Measurements from ENCODE around the gene DPP7. TPM values are rescaled to one million over a fixed set of nuclear protein-coding genes. Genes with fewer than 3 reads are reported as not detected.
A peak's percentile ranks its signal among the peaks of the same experiment; 100 is the strongest.

DPP7 gene
- total RNA-seq (2014; rRNA removed; shearing (Covaris generic)), result 30.8 and 37.5 TPM in 2 replicates

DNA sequence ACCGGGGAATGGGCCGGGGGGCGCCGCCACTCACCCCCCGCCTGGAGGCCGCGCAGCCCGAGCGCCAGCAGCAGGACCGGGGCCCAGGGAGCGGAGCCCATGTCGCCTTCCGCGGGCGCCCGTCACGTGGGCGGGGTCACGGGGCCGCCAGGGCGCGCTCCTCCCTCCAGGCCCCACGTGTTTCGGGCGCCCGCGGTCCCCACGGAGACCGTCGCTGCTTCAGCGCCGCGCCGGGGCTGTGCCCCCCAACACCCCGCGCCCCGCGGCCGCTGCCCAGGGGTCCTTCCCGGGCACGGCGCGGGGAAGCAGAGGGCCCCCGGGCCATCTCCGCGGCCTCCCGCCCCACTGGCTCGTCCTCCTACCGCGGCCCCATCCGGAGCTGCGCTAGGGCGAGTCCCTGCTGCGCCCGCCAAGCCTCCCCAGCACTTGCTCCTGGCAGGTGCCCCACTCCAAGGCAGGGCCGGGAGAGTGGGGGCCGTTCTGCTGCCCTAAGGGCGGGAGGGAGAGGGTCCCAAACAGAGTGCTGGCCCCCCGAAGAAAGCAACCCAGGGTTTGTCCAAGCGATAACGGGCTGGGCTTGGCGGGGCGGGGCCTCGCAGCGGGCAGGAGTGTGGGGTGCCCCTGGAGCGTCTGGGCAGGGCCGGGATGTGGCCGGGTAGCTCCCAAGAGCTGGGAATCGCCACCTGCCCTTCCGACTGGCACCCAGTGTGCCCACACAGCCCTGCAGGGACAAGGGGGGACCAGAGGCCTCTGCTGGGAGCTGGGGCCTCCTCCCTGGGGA, at the start of gene DPP7:
Gene DPP7 (minus strand): TSS at position 121 of the 781 bp plus-strand sequence. CDS start 20 bp downstream, at position 101.
- DNase-seq (ENCODE audit: low read depth), result peak; percentile 51

- no peak for DNase-seq (ENCODE audit: low read depth)
These were observed 49.3 kb upstream of the DPP7 start for GRCh38 chr9:137163805-137164204.

DNA sequence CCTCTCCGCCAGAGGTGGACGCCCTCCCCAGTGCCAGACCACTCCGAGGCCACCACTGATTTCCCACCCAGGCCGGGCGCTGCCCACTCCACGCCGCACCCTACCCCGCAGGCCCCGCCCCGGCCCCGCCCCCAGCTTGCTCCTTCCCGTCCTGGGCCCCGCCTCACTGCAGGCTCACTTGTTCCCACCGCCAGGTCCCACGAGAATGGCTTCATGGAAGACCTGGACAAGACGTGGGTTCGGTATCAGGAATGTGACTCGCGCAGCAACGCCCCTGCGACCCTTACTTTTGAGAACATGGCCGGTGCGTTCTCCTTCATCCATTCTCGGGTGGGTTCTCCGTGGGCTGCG, 48.8 kb upstream of the DPP7 start:
- peak; percentile 31 for DNase-seq (ENCODE audit: low read depth)

DNA sequence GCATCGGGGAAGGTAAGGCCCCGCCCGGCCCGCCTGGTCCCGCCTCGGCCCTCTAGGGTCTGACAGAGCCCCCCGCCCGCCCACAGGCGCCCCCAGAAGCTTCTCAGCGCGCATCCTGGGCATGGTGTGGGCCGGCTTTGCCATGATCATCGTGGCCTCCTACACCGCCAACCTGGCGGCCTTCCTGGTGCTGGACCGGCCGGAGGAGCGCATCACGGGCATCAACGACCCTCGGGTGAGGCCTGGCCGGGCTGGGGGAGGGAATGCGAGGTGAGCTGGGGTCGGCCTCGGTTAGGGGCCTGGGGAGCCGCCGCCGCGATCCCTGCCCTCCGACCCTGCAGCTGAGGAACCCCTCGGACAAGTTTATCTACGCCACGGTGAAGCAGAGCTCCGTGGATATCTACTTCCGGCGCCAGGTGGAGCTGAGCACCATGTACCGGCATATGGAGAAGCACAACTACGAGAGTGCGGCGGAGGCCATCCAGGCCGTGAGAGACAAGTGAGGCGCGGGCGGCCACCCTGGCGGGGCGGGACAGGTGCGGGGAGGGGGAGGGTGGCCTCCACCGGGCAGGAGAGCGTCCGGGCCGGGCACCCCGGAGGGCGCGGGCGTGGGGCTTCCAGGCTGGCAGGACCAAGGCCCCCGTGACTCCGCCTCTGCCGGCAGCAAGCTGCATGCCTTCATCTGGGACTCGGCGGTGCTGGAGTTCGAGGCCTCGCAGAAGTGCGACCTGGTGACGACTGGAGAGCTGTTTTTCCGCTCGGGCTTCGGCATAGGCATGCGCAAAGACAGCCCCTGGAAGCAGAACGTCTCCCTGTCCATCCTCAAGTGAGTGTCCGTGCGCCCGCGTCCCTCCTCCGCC, 48.2 kb upstream of the DPP7 start:
- DNase-seq (ENCODE audit: low read depth), result no peak

DNA sequence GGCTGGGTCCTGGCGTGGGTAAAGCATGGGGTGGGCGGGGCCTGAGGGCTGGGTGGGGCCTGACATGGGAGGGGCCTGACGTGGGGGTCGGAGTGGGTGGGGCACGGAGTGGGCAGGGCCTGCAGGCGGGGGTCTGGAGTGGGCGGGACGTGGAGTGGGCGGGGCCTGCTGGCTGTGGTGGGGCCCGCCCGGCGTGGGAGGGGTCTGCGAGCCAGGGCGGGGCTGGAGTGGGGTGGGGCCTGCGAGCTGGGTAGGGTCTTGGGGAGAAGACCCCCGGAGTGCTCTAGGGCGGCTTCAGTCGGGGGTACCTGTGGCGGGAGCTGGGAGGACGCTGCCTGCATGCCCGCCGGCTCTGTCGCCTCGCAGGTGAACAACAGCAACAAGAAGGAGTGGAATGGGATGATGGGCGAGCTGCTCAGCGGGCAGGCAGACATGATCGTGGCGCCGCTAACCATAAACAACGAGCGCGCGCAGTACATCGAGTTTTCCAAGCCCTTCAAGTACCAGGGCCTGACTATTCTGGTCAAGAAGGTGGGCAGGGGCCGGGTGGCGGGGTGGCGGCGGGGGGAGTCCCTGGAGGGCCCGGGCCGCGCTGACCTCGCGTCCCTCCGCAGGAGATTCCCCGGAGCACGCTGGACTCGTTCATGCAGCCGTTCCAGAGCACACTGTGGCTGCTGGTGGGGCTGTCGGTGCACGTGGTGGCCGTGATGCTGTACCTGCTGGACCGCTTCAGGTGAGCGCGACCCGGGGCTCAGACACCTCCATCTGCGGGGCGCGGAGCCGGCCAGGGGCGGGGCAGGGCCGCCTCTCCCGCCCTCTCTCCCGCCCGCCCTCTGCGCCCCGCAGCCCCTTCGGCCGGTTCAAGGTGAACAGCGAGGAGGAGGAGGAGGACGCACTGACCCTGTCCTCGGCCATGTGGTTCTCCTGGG, 47.3 kb upstream of the DPP7 start:
- DNase-seq (ENCODE audit: low read depth), result no peak

DNA sequence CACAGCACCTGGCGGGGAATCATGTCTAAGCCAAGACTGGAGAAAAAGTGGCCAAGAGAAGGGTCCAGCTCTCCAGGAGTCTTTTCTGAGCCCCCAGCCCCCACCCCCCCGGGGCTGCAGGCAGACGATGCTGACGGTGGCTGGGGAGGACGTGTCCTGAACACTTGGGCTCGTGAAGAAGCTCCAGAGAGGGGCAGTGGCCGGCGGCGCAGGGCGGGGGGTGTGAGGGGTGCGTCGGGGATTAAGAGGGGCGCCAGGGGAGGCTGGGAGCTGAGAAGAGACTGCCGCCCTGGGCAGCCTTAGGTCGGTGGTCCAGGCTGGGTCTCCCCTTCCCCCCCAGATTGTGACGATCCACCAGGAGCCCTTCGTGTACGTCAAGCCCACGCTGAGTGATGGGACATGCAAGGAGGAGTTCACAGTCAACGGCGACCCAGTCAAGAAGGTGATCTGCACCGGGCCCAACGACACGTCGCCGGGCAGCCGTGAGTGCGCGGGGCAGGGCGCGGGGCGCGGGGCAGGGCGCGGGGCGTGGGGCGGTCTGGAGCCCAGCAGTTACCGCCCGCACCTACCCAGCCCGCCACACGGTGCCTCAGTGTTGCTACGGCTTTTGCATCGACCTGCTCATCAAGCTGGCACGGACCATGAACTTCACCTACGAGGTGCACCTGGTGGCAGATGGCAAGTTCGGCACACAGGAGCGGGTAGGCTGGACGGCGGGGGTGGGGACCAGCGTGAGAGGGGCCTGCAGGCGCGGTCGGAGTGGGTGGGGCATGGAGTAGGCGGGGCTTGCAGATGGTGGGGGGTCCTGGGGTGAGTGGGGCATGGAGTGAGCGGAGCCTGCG, 46.4 kb upstream of the DPP7 start:
- no peak for DNase-seq (ENCODE audit: low read depth)

DNA sequence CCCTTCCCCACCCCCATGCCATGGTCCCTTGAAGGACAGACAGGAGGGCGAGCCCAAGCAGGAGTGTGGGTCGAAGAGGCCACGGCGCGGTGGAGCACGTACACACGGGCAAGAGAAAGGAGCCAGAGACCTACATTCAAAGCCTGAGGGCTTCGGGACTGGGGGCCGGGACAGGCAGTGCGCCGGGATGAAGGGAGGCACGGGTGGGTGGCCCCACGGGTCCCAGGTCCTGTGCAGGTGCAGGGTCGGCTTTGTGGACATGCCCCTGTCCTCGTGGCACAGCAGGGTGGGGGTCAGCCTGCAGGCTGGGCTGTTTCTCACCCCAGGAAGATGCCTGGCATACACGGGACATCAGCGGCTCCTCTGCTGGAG, 45.5 kb upstream of the DPP7 start:
- no peak for DNase-seq (ENCODE audit: low read depth)

DNA sequence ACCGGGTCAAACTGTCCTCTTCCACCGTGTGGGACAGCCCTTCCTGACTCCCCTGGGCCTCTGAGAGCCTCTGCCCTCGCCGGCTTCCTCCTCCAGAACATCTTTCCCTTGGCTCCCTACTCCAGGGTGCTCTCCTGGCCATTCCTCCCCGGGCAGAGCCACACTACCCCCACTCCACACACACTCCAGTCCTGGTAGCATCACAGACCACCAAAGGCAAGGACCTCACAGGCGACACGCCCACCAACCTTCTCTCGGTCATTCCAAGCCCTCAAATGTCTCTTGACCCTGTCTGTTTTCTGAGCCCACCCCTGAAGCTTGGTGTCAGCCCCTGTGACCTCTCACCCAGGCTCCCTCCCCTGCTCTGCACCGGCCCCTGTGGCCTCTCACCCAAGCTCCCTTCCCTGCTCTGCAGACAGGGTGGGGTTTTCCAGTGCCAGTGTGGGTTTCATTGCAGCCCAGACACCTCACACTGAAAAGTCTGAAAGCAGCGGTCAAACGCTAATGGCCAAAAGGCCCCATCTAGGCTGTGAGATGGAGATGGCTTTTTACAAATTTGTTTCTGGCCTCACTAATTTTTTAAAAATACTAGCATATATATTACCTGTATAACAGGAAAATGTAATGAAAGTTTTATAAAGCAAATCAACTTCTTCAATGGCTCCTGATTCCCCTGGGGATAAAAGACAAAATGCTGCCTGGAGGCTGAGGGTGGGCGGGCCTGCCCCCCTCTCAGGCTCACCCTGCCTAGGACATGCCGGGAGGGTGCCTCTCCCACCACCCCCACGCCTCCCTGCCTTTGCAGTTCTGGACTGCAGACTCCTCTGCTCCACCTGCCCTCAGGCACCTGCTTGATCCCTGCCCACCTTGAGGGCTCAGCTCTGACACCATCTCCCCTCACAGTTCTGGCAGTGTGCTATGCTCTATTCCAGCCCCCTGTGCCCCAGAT, 44.8 kb upstream of the DPP7 start:
- DNase-seq (ENCODE audit: low read depth), result no peak

DNA sequence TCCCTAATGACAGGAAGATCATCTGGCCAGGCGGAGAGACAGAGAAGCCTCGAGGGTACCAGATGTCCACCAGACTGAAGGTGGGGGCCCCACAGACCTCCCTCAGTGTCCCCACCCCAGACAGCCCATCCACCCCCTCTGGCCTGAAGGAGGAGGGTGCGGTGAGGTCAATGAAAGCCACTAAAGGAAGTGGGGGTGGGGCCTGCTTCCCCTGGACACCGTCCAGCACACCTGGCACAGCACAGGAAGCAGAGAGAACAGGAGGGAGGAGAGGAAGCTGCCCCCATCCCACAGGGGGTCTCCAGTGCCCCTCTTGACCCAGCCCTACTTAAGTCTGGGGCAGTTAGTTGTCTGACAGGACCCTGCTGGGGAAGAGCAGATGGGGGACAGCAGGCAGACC, 44.1 kb upstream of the DPP7 start:
- no peak for DNase-seq (ENCODE audit: low read depth)

DNA sequence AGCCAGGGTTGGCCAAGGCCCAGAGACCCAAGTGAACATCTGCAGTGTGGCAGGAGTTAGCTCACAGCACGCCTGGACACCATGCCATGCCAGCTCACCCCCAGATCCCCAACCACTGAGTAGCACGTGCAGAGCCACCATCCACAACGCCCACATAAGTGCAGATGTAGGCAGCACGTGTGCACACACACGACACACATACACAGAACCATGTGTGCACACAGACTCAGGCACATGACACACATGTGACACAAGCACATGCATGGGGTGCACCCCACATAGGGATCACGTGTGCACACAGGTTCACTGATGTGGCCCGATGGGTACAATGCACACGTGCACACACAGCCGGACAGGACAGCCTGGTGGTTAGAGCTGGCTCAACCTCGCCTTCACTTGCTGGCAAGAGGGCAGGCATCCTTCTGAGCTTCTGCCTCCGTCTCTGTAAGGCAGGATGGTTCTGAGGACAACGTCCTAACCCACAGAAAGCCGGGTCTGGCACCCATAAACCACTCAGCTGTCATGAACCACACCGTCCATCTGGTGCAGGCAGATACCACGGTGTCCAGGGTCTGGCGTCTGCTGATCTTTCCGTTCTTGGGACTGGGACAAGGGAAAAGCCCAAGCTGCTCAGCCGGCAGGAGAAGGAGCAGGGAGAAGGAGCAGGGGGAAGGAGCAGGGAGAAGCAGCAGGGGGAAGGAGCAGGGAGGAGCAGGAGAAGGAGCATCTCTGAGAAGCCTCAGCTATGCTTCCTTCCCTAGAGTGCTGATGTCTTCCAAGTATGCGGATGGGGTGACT, 43.3 kb upstream of the DPP7 start:
- DNase-seq (ENCODE audit: low read depth), result peak; percentile 23

DNA sequence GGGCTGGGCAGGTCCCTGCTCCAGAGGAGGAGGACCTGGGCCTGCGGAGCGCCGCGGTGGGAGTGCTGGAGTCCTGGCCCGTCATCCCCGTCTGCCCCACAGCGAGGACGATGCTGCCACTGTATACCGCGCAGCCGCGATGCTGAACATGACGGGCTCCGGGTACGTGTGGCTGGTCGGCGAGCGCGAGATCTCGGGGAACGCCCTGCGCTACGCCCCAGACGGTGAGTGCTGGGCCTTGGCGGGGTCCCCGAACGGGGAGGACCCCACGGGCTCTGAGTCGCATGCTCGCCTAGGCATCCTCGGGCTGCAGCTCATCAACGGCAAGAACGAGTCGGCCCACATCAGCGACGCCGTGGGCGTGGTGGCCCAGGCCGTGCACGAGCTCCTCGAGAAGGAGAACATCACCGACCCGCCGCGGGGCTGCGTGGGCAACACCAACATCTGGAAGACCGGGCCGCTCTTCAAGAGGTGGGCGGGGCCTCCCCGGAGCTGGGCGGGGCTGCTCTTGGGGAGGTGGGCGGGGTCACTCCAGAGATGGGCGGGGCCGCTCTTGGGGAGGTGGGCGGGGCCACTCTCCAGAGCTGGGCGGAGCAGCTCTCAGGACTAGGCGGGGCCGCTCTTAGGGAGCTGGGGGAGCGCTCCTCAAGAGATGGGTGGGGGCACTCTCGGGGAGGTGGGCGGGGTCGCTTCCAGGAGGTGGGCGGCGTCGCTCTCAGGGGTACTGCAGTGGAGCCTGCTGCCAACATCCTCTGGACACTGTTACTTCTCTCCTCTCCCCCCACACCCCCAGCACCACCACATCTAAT, 42.2 kb upstream of the DPP7 start:
- DNase-seq (ENCODE audit: low read depth), result peak; percentile 26

- DNase-seq (ENCODE audit: low read depth), result no peak
These were observed 38.4 kb upstream of the DPP7 start for GRCh38 chr9:137152844-137153405.

DNA sequence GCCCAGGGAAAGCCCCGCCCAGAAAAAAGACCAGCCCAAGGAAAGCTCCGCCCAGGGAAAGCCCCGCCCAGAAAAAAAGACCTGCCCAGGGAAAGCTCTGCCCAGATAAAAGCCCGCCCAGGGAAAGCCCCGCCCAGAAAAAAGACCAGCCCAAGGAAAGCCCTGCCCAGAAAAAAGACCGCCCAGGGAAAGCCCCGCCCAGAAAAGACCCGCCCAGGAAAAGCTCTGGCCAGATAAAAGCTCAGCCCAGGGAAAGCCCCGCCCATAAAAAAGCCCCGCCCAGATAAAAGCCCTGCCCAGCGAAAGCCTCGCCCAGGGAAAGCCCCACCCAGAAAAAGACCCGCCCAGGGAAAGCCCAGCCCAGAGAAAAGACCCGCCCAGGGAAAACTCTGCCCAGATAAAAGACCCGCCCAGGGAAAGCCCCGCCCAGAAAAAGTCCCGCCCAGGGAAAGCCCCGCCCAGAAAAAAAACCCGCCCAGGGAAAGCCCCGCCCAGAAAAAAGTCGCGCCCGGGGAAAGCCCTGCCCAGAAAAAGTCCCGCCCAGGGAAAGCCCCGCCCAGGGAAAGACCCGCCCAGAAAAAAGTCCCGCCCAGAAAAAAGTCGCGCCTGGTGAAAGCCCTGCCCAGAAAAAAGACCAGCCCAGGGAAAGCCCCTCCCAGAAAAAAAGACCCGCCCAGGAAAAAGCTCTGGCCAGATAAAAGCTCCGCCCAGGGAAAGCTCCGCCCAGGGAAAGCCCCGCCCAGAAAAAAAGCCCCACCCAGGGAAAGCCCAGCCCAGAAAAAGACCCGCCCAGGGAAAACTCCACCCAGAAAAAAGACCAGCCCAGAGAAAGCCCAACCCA, 36.3 kb upstream of the DPP7 start:
- peak; percentile 78 for DNase-seq (ENCODE audit: low read depth)

GRCh38 chr9:137149942-137150616, 35.5 kb upstream of the DPP7 start:
- DNase-seq (ENCODE audit: low read depth), result no peak

GRCh38 chr9:137149363-137149762, 34.8 kb upstream of the DPP7 start:
- DNase-seq (ENCODE audit: low read depth), result no peak

DNA sequence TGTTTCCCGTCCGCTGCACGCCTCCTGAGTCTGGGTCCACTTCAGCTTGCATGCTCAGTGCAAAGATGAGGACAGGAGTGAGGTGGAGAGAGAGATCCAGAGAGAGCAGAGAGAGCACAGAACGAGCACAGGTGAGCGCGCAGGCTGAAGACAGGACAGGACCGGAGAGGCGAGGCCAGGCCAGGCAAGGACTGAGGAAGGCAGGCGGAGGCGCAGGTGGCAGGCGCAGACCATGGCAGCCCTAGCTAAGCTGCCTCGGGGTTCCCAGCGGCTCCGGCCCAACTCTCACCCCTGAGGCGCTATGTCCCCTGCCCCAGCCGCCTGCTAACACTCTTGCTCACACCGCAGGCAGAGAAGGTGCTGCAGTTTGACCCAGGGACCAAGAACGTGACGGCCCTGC, 34.1 kb upstream of the DPP7 start:
- no peak for DNase-seq (ENCODE audit: low read depth)
